K562 (cell line): Measurements from ENCODE around the gene GNA14. TPM values are rescaled to one million over a fixed set of nuclear protein-coding genes. Genes with fewer than 3 reads are reported as not detected.

ENCODE experiments used
- ATAC-seq: fragments of 200-7000 bp; cut with Tn5 transposase; 3 replicates; pipeline ENCODE4 v1.9.1; 2020; ENCODE audit warnings: moderate library complexity
- BruUV-seq: library from RNA; stranded (reverse); fragments of 400-500 nt; replicated peaks from 2 replicates; lab custom pipeline; 2021; lab: Mats Ljungman, UMichigan
- CTCF ChIA-PET: fragments of 300-600 bp; formaldehyde crosslinking; extraction: SDS; loops from one replicate; lab custom pipeline; 2021; ENCODE audit warnings: low intra/inter-chr PET ratio; lab: Yijun Ruan, JAX
- POLR2A ChIA-PET: fragments of 300-600, 350-650 bp; sonication (Branson Sonifier 250); formaldehyde crosslinking; extraction: SDS; loops from one replicate; lab custom pipeline; 2021; ENCODE audit warnings: antibody characterized with exemption, inconsistent platforms; lab: Yijun Ruan, JAX
- DNase-seq, 4 experiments: peaks; one replicate each; pipeline versions ENCODE4 v3.0.0 to v3.0.0-alpha.2; 2011 to 2018; ENCODE audit warnings: low spot score in 3 of 4, mixed read lengths in 3 of 4; ENCODE audit errors: extremely low read depth in 1 of 4
- FAIRE-seq: peaks from 2 replicates; lab custom pipeline; 2011; peaks lifted over from hg19 to GRCh38; lab: Jason Lieb, UNC
- H2AFZ ChIP-seq: 2 replicates; pipeline ENCODE4 v1.6.0; 2011; ENCODE audit warnings: low read depth, low read length, control low read depth, inconsistent platforms
- H3K27ac ChIP-seq: fragments of 200-600 bp; 3 replicates; pipeline ENCODE4 v1.8.0; 2011; ENCODE audit warnings: low read depth, mild to moderate bottlenecking, control low read depth, inconsistent platforms, low read length, moderate library complexity, mixed read lengths; ENCODE audit errors: extremely low read depth
- H3K27me3 ChIP-seq, 2 experiments: fragments of 300-600 bp in 1 of 2; 2 replicates in 1 of 2; 3 replicates in 1 of 2; pipeline versions ENCODE4 v1.6.0 to v1.8.0; 2011; ENCODE audit warnings: inconsistent platforms in 2 of 2, low read length in 2 of 2, mild to moderate bottlenecking in 1 of 2, mixed read lengths in 1 of 2, moderate library complexity in 1 of 2; ENCODE audit not compliant: control insufficient read depth in 2 of 2, insufficient read depth in 2 of 2
- H3K36me3 ChIP-seq: fragments of 300-600 bp; 3 replicates; pipeline ENCODE4 v1.8.0; 2011; ENCODE audit warnings: mild to moderate bottlenecking, low read length, inconsistent platforms; ENCODE audit not compliant: control insufficient read depth, insufficient read depth
- H3K4me1 ChIP-seq, 2 experiments: fragments of 200-600 bp in 1 of 2; replicated peaks in 1 of 2; 2 replicates in 1 of 2; 3 replicates in 1 of 2; pipeline versions ENCODE4 v1.5.1 to v1.8.0; 2011; ENCODE audit warnings: inconsistent platforms in 2 of 2, low read length in 2 of 2, mild to moderate bottlenecking in 1 of 2, mixed read lengths in 1 of 2, moderate library complexity in 1 of 2; ENCODE audit not compliant: control insufficient read depth in 2 of 2, insufficient read depth in 2 of 2
- H3K4me2 ChIP-seq: 2 replicates; pipeline ENCODE4 v1.6.1; 2011; ENCODE audit warnings: low read length, control low read depth, inconsistent platforms, mixed read lengths; ENCODE audit not compliant: insufficient read depth
- H3K4me3 ChIP-seq: fragments of 200-600 bp; sonication (generic), shearing (Covaris generic); 2 replicates; pipeline ENCODE4 v1.5.1; 2016; ENCODE audit warnings: control low read depth, inconsistent platforms
- H3K79me2 ChIP-seq: fragments of 200-600 bp; 3 replicates; pipeline ENCODE4 v1.8.0; 2011; ENCODE audit warnings: low read length, inconsistent platforms; ENCODE audit not compliant: control insufficient read depth, insufficient read depth
- H3K9ac ChIP-seq, 2 experiments: 2 replicates each; pipeline versions ENCODE4 v1.6.0 to v1.6.1; 2011; ENCODE audit warnings: low read depth in 2 of 2, low read length in 2 of 2, control low read depth in 1 of 2, inconsistent platforms in 1 of 2, mild to moderate bottlenecking in 1 of 2, mixed read lengths in 1 of 2; ENCODE audit not compliant: insufficient read depth in 1 of 2
- H3K9me1 ChIP-seq: one replicate; pipeline ENCODE4 v1.6.0; 2011; ENCODE audit warnings: inconsistent platforms, mild to moderate bottlenecking, low read length, moderate library complexity; ENCODE audit not compliant: control insufficient read depth, insufficient read depth
- H3K9me3 ChIP-seq: replicated peaks from 2 replicates; pipeline ENCODE4 v1.5.1; 2011; ENCODE audit warnings: low read depth, low read length, inconsistent platforms; ENCODE audit not compliant: control insufficient read depth, insufficient read depth
- H4K20me1 ChIP-seq: replicated peaks from 2 replicates; pipeline ENCODE4 v1.6.1; 2011; ENCODE audit warnings: low read length, inconsistent platforms, mixed read lengths; ENCODE audit not compliant: control insufficient read depth, insufficient read depth
- CCAR2 ChIP-seq: fragments of 200-400 bp; formaldehyde crosslinking; IDR thresholded peaks from 2 replicates; pipeline ENCODE4 v1.6.1; 2017; ENCODE audit warnings: mild to moderate bottlenecking, low read depth, low read length
- CSDE1 ChIP-seq, 2 experiments: fragments of 450-650 bp; IDR thresholded peaks; 2 replicates each; pipeline ENCODE4 v1.6.1; 2016; ENCODE audit warnings: mild to moderate bottlenecking in 1 of 2
- ETV6 ChIP-seq, 3 experiments: fragments of 150-350 bp in 1 of 3; sonication (generic) in 1 of 3; formaldehyde crosslinking in 1 of 3; IDR thresholded peaks; 2 replicates each; pipeline versions ENCODE4 v1.6.1 to v1.8.0; 2014 to 2022; ENCODE audit warnings: borderline replicate concordance in 2 of 3, low read depth in 2 of 3, antibody characterized with exemption in 1 of 3, low read length in 1 of 3, mild to moderate bottlenecking in 1 of 3, missing genetic modification reagents in 1 of 3
- MEIS2 ChIP-seq: fragments of 450-650 bp; IDR thresholded peaks from 2 replicates; pipeline ENCODE4 v1.6.1; 2014; ENCODE audit warnings: mild to moderate bottlenecking; ENCODE audit not compliant: partially characterized antibody
- NFE2L1 ChIP-seq: fragments of 450-650 bp; IDR thresholded peaks from 2 replicates; pipeline ENCODE4 v1.6.1; 2016; ENCODE audit warnings: missing genetic modification characterization, low read depth, mild to moderate bottlenecking, missing compliant biosample characterization, moderate library complexity, borderline replicate concordance
- TAL1 ChIP-seq: fragments of 450-650 bp; IDR thresholded peaks from 2 replicates; pipeline ENCODE4 v1.6.1; 2016; ENCODE audit warnings: mild to moderate bottlenecking
- XRCC3 ChIP-seq: fragments of 450-650 bp; IDR thresholded peaks from 2 replicates; pipeline ENCODE4 v1.6.1; 2017; ENCODE audit warnings: mild to moderate bottlenecking, moderate library complexity
- ZBTB34 ChIP-seq: fragments of 250-450 bp; sonication (Bioruptor Pico); IDR thresholded peaks from 2 replicates; pipeline ENCODE4 v1.8.0; 2021; ENCODE audit warnings: mild to moderate bottlenecking, moderate library complexity
- ZNF311 ChIP-seq: fragments of 250-450 bp; sonication (Bioruptor Pico); IDR thresholded peaks from 2 replicates; pipeline ENCODE4 v1.4.0; 2020; ENCODE audit warnings: mild to moderate bottlenecking, moderate library complexity
- ZNF551 ChIP-seq: fragments of 250-450 bp; sonication (Bioruptor Pico); IDR thresholded peaks from 2 replicates; pipeline ENCODE4 v1.5.0; 2021; ENCODE audit warnings: mild to moderate bottlenecking, moderate library complexity
- WGBS: fragments of 100-300 bp; shearing (Covaris generic); methylation state at CpG from one replicate; pipeline ENCODE4 v1.1.6; 2016; ENCODE audit warnings: low coverage, mixed read lengths; ENCODE audit not compliant: insufficient coverage; ENCODE audit errors: missing lambda C conversion rate; 5-methylcytosine and 5-hydroxymethylcytosine counted together
- in situ Hi-C: fragments of 300-500 bp; cut with MboI; formaldehyde crosslinking; loops from 4 replicates; pipeline ENCODE4 v1.15.0; 2018; ENCODE audit warnings: inconsistent platforms, mixed read lengths
- intact Hi-C: fragments of 100-400 bp; cut with micrococcal nuclease; formaldehyde crosslinking; loops from 2 replicates; pipeline ENCODE4 v1.14.2; 2022
- polyA plus RNA-seq, 8 experiments: library from polyadenylated mRNA; depleted of rRNA in 4 of 8; stranded (reverse) in 5 of 8; unstranded in 3 of 8; fragments of >200 nt; fragmentation: Nextera tagmentation in 2 of 8; fragmentation: Illumina TruSeq in 1 of 8; extraction: Ambion mirVana in 2 of 8; extraction: Trizol in 1 of 8; gene quantifications; 2 replicates each; pipeline versions ENCODE4 v1.2.1 to v1.2.3, GENCODE V29; 2011 to 2014; ENCODE audit warnings: inconsistent platforms in 1 of 8, missing spikeins in 1 of 8
- total RNA-seq, 7 experiments: library from RNA; depleted of rRNA in 6 of 7; stranded (reverse); fragments of >200 nt in 6 of 7; fragmentation: Illumina TruSeq in 2 of 7; extraction: Trizol in 2 of 7; gene quantifications; 2 replicates each; pipeline versions ENCODE4 v1.2.1 to v1.2.3, GENCODE V29; 2011 to 2021; ENCODE audit warnings: low replicate concordance in 1 of 7
- TF ChIP-seq, protein P1 (sequence below), 2 experiments: fragments of 450-650 bp; IDR thresholded peaks; 2 replicates each; pipeline ENCODE4 v1.6.1; 2016; ENCODE audit warnings: mild to moderate bottlenecking in 2 of 2, borderline replicate concordance in 1 of 2, low read depth in 1 of 2, moderate library complexity in 1 of 2

The GNA14 gene
- total and polyA plus RNA-seq, 9 of the 15 experiments (the other 6 are each of a cell fraction or from before 2014, with no cell fraction given): 0.03 to 0.11 (median 0.03) TPM; not detected in 6

DNA sequence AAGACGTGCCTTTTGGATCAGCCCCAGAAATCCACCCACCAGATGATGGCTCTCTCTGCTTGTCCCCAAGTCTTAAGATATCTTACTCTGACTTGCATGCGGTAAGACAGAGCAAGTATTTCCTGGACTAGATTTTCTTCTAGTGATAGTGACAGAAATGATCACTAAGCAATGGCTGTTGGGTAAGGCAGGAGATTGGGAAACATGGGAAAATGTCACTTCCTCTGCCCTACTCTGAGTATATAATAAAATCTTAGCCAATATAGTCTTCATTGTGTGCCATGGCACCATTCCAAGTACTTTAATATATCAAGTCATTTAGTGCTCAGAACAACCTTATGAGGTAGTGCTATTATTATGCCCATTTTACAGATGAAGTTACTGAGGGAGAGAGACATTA lies 31.0 kb upstream of the GNA14 start (continued):
- no peak for TF ChIP-seq ETV6 (IDR thresholded peaks at IDR 0.05; ENCODE audit: borderline replicate concordance in 1 of 2, low read depth in 2 of 2, low read length in 1 of 2)
- no peak for TF ChIP-seq ETV6 (CRISPR knock-in tag; IDR thresholded peaks at IDR 0.05; ENCODE audit: borderline replicate concordance)
- TF ChIP-seq CSDE1 (IDR thresholded peaks at IDR 0.05): no peak
- no peak for TF ChIP-seq ZNF551
- TF ChIP-seq CCAR2: no peak
- no peak for TF ChIP-seq TAL1
- TF ChIP-seq ZNF311 (CRISPR knock-in tag): no peak

DNA sequence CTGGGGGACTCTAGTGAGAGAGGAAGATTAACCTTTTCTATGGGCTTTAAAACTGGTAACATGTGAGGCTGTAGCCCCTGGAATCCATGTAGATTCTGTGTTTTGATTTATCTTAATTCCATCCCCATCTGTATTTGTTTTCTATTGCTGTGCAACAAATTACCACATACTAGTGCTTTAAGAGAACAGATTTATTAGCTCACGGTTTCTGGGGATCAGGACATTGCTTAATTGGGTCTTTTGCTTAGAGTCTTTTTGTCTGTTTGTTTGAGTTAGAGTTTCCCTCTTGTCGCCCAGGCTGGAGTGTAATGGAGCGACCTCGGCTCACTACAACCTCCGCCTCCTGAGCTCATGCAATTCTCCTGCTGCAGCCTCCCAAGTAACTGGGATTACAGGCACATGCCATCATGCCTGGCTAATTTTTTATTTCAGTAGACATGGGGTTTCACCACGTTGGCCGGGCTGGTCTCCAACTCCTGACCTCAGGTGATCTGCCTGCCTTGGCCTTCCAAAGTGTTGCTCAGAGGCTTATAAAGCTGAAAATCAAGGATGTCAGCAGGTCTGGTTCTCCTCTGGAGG lies 29.9 kb upstream of the GNA14 start:
- no peaks in the 10 kb centered on the region for H3K9me3 ChIP-seq
- no peaks in the 10 kb centered on the region for H3K4me1 ChIP-seq
- CTCF ChIA-PET: no interaction called here
- H3K4me3 ChIP-seq: no peak overlapping the region
- no peaks in the 10 kb centered on the region for H3K36me3 ChIP-seq
- FAIRE-seq (no peak), ATAC-seq (no peak), DNase-seq (no peak)
- H3K9me1 ChIP-seq: no peaks in the 10 kb centered on the region
- WGBS: 8% methylated on average over 7 of the region's 7 CpGs
- no peaks in the 10 kb centered on the region; a peak in 1 of 5 replicates for H3K27me3 ChIP-seq
- no peak overlapping the region for H3K9ac ChIP-seq
- no peak overlapping the region for H2AFZ ChIP-seq
- in situ Hi-C loops: no loop called here
- H3K27ac ChIP-seq: no peak overlapping the region
- BruUV-seq: no TSS peak
- no peaks in the 10 kb centered on the region for H3K79me2 ChIP-seq
- POLR2A ChIA-PET: interaction anchor here (0.6 to 0.8 kb wide), 4 partner anchors 11 to 77 kb away, joined by 3 to 4 read pairs (median 3); no protein-coding TSS in a partner anchor
- H4K20me1 ChIP-seq: no peaks in the 10 kb centered on the region
- intact Hi-C loops: loop anchor here (5.0 to 10.0 kb wide), 2 partner anchors 74 to 447 kb away; no protein-coding TSS in a partner anchor
- H3K4me2 ChIP-seq: no peak overlapping the region
- TF ChIP-seq NFE2L1 (tag): no peak
- TF ChIP-seq, protein P1, sequence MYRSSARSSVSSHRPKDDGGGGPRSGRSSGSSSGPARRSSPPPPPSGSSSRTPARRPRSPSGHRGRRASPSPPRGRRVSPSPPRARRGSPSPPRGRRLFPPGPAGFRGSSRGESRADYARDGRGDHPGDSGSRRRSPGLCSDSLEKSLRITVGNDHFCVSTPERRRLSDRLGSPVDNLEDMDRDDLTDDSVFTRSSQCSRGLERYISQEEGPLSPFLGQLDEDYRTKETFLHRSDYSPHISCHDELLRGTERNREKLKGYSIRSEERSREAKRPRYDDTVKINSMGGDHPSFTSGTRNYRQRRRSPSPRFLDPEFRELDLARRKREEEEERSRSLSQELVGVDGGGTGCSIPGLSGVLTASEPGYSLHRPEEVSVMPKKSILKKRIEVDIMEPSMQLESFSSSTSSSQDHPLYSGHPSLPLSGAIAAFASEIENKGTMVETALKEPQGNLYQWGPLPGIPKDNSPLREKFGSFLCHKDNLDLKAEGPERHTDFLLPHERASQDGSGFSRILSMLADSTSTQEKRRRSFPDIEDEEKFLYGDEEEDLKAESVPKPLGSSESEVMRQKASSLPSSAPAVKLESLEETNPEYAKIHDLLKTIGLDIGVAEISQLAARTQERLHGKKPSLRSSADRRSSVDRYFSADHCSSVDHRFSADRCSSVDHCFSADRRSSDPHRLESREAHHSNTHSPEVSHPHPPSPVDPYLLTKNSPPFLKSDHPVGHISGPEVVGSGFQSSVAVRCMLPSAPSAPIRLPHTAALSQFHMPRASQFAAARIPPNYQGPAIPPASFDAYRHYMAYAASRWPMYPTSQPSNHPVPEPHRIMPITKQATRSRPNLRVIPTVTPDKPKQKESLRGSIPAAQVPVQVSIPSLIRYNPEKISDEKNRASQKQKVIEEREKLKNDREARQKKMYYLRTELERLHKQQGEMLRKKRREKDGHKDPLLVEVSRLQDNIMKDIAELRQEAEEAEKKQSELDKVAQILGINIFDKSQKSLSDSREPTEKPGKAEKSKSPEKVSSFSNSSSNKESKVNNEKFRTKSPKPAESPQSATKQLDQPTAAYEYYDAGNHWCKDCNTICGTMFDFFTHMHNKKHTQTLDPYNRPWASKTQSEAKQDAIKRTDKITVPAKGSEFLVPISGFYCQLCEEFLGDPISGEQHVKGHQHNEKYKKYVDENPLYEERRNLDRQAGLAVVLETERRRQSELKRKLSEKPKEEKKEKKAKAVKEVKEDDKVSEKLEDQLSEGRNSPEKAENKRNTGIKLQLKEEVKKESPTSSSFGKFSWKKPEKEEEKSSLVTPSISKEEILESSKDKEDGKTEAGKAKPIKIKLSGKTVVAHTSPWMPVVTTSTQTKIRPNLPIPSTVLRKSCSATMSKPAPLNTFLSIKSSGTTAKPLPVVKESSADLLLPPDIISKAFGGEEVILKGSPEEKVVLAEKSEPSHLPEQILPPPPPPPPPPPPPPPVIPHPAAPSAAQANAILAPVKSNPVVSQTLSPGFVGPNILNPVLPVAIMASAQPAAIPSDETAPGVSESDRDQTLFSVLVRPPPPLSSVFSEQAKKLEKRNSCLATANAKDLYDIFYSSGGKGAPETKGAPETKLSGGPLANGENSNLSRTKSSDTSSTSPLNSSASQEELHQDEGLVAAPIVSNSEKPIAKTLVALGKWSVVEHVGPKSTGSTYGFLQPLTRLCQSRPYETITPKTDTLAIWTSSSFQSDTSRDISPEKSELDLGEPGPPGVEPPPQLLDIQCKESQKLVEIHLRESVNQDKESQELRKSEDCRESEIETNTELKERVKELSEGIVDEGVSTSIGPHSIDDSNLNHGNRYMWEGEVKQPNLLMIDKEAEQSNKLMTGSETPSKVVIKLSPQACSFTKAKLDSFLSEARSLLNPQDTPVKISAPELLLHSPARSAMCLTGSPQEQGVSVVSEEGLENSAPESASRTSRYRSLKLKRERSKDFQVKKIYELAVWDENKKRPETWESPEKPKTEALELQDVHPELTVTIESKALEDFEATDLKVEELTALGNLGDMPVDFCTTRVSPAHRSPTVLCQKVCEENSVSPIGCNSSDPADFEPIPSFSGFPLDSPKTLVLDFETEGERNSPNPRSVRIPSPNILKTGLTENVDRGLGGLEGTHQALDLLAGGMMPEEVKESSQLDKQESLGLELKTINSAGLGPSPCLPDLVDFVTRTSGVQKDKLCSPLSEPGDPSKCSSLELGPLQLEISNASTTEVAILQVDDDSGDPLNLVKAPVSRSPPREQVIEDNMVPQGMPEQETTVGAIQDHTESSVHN (IDR thresholded peaks at IDR 0.05; ENCODE audit: borderline replicate concordance in 1 of 2, low read depth in 1 of 2): no peak
- no peak for TF ChIP-seq MEIS2
- TF ChIP-seq ZBTB34 (CRISPR knock-in tag): no peak
- no peak for TF ChIP-seq XRCC3
